ENCODE data around the gene C1orf146.
"Not testable (repeated sequence)": the region's sequence is repeated elsewhere in the genome, so short reads cannot be mapped to it uniquely, and the experiment has no call there.

The C1orf146 gene

GRCh38 chr1:92276082-92276481, 58.4 kb downstream of the C1orf146 start:
- DNase-seq: no peak

GRCh38 chr1:92277105-92277723, 59.5 kb downstream of the C1orf146 start:
- DNase-seq: no peak

- not testable (repeated sequence) for DNase-seq
Observed at GRCh38 chr1:92279781-92280180, 62.1 kb downstream of the C1orf146 start.

GRCh38 chr1:92281411-92281810, 63.7 kb downstream of the C1orf146 start:
- DNase-seq: not testable (repeated sequence)

GRCh38 chr1:92291372-92291999, 73.8 kb downstream of the C1orf146 start:
- peak; percentile 42 for DNase-seq
